Nephron (organoid): Measurements from ENCODE around the gene HOXB6.

ENCODE experiments used
- H3K27ac Mint-ChIP-seq, 3 experiments: 2 replicates each; pipeline ENCODE4 v1.8.0; 2020; ENCODE audit warnings: mixed read lengths in 3 of 3, mild to moderate bottlenecking in 2 of 3, moderate library complexity in 1 of 3
- H3K27me3 Mint-ChIP-seq: 2 replicates; pipeline ENCODE4 v1.8.0; 2021; ENCODE audit warnings: low read depth, mild to moderate bottlenecking, moderate library complexity, mixed read lengths
- H3K36me3 Mint-ChIP-seq: 2 replicates; pipeline ENCODE4 v1.8.0; 2020; ENCODE audit warnings: low read depth, mixed read lengths
- H3K4me1 Mint-ChIP-seq: 2 replicates; pipeline ENCODE4 v1.8.0; 2020; ENCODE audit warnings: mixed read lengths
- H3K4me3 Mint-ChIP-seq, 3 experiments: 2 replicates each; pipeline ENCODE4 v1.8.0; 2020; ENCODE audit warnings: mild to moderate bottlenecking in 3 of 3, mixed read lengths in 3 of 3, moderate library complexity in 2 of 3
- H3K9me3 Mint-ChIP-seq: 2 replicates; pipeline ENCODE4 v1.8.0; 2020; ENCODE audit warnings: mixed read lengths
- TF ChIP-seq, protein P1 (sequence below), 3 experiments: fragments of 200-600 bp; sonication (generic); IDR thresholded peaks; one replicate each; pipeline ENCODE4 v1.5.0; 2021; ENCODE audit warnings: antibody characterized with exemption in 3 of 3; ENCODE audit not compliant: unreplicated experiment in 3 of 3

Gene HOXB6

DNA sequence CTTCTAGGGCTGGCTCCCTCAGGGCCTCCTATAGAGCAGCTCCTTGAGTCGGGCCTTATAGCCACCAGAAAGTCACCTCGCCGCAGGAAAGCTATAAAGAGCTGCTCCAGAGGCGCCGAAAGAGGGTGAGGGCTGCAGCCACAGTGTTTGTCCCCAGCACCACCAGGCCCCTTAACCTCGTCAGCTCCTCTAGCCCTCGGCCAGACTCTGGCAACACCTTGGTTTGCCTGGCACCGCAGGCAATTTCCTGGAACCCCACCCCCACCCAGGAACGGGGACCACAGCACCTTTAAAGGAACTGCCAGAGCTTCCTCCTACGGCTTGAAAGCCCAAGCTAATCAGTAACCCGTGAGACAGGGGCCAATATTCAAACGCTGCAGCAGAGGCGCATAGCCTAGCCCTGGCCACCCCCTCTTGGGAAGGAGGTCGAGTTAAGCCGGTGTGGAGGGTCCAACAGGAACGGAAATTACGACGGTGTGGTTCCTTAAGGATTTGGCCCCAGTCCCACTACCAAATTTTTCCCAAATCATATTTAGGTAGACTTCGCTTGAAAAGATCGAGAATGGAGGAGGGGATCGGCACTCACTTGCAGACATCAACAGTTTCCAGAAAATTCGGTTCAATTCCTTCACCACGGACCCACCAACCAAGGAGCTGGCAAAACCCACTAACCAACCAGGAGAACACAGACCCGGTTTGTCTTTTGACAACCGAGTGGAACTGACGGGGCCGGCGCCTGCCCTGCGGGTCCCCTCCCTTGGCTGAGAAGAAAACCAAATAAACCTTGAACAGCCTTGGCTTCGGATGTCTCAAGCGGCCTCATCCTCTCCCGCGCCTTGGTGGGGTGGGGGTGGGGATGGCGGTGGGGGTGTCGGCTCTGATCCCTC lies 3.0 kb downstream of the HOXB6 start:
- H3K9me3 Mint-ChIP-seq = no peaks in the 10 kb centered on the region
- peak overlapping the region in 1 of 3 experiments; percentile 98 for H3K27ac Mint-ChIP-seq
- H3K36me3 Mint-ChIP-seq = peaks cover 8% of the 10 kb centered on the region
- TF ChIP-seq, protein P1, sequence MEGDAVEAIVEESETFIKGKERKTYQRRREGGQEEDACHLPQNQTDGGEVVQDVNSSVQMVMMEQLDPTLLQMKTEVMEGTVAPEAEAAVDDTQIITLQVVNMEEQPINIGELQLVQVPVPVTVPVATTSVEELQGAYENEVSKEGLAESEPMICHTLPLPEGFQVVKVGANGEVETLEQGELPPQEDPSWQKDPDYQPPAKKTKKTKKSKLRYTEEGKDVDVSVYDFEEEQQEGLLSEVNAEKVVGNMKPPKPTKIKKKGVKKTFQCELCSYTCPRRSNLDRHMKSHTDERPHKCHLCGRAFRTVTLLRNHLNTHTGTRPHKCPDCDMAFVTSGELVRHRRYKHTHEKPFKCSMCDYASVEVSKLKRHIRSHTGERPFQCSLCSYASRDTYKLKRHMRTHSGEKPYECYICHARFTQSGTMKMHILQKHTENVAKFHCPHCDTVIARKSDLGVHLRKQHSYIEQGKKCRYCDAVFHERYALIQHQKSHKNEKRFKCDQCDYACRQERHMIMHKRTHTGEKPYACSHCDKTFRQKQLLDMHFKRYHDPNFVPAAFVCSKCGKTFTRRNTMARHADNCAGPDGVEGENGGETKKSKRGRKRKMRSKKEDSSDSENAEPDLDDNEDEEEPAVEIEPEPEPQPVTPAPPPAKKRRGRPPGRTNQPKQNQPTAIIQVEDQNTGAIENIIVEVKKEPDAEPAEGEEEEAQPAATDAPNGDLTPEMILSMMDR (IDR thresholded peaks at IDR 0.05; ENCODE audit: unreplicated experiment in 3 of 3) = no peak
- H3K27me3 Mint-ChIP-seq = peaks cover 81% of the 10 kb centered on the region
- peak overlapping the region; percentile 94 to 99 (median 98) for H3K4me3 Mint-ChIP-seq
- H3K4me1 Mint-ChIP-seq = peaks cover 55% of the 10 kb centered on the region

DNA sequence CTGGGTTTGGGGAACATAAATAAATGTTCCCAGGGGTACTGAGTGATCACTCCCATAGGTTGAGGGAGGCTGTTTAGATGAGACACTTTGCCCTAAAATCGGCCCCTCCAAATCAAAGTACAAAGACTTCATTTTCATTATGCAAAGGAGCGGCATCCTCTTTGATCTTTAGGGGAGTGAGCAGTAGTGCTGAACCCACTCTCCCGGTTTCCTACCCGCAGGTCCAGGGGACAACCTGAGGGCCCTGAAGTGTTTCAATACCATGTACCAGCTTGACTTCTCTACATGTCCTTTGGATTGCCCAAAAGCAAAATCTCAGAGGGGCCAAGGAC lies 3.6 kb downstream of the HOXB6 start:
- H3K4me3 Mint-ChIP-seq = peak overlapping the region; percentile 94 to 99 (median 98)
- H3K4me1 Mint-ChIP-seq = peaks cover 54% of the 10 kb centered on the region
- peaks cover 14% of the 10 kb centered on the region for H3K36me3 Mint-ChIP-seq
- H3K27me3 Mint-ChIP-seq = peaks cover 82% of the 10 kb centered on the region
- no peaks in the 10 kb centered on the region for H3K9me3 Mint-ChIP-seq
- TF ChIP-seq, protein P1 (IDR thresholded peaks at IDR 0.05; ENCODE audit: unreplicated experiment in 3 of 3) = no peak
- H3K27ac Mint-ChIP-seq = peak overlapping the region in 1 of 3 experiments; percentile 98

DNA sequence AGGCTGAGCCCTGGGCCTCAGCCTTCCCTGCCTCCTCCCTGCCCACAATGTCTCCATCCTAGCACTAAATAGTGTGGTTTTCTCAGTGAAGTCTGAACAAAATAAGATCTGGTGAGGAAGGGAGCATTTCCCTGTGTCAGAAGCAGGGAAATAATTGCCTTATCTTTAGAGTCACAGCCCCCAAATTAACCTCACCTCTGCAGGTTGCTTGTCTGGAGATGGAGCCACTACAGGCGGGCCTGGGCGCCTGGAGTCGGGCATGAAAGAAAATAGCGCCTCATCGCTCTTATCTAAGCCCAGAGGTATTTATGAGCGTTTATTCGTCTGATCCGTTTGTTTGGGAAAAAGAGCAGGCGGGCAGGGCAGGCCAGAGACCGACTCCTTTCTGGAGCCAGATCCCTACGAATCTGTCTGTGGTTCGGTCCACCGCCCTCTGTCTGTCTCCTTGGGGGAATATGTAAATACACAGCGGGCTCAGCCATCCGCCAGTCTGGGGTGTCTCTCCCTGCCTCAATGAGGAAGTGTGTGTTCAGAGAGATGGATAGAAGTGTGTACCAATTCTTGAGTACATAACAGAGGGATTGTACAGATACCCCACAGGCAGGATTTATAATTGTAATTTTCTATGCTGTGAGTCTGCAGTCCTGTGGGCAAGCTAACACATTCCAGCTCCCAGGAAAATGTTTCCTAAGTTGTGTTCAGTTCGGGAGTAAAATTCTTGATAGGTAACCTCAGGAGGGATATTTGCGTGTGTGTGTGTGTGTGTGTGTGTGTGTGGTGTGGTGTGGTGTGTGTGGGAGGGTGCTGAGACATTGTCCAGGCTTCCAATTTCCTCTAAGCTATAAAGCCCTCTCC lies 4.3 kb downstream of the HOXB6 start:
- peaks cover 56% of the 10 kb centered on the region for H3K4me1 Mint-ChIP-seq
- TF ChIP-seq, protein P1 (IDR thresholded peaks at IDR 0.05; ENCODE audit: unreplicated experiment in 3 of 3) = no peak
- peak overlapping the region in 1 of 3 experiments; percentile 98 for H3K27ac Mint-ChIP-seq
- peaks cover 20% of the 10 kb centered on the region for H3K36me3 Mint-ChIP-seq
- H3K4me3 Mint-ChIP-seq = peak overlapping the region; percentile 94 to 99 (median 98)
- H3K27me3 Mint-ChIP-seq = peaks cover 82% of the 10 kb centered on the region
- H3K9me3 Mint-ChIP-seq = no peaks in the 10 kb centered on the region

DNA sequence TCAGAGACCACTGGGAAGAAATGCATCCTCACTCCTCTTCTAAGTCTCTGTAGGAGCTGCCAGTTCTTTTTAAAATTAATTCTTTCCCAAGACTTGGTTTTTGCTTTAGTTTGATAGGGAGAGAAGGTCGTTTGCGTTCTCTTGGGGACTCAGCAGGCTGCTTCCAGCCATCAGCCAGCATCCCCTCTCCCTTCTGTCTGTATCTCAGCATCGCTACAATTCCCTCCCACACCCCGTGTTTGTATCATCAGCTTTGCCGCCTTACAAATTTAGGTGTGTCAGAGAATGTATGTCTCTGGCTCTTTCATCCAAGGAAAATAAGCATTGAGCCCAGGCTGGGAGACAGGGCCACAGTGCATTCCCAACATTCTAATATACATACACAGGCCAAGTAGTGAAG lies 5.4 kb downstream of the HOXB6 start:
- TF ChIP-seq, protein P1 (IDR thresholded peaks at IDR 0.05; ENCODE audit: unreplicated experiment in 3 of 3) = no peak
- Mint-ChIP-seq H3K9me3 (no peaks in the 10 kb centered on the region), H3K4me1 (peaks cover 67% of the 10 kb centered on the region), H3K4me3 (peak overlapping the region; percentile 94 to 99 (median 98)), H3K27me3 (peaks cover 93% of the 10 kb centered on the region), H3K27ac (peak overlapping the region in 1 of 3 experiments; percentile 98), H3K36me3 (peaks cover 30% of the 10 kb centered on the region)

DNA sequence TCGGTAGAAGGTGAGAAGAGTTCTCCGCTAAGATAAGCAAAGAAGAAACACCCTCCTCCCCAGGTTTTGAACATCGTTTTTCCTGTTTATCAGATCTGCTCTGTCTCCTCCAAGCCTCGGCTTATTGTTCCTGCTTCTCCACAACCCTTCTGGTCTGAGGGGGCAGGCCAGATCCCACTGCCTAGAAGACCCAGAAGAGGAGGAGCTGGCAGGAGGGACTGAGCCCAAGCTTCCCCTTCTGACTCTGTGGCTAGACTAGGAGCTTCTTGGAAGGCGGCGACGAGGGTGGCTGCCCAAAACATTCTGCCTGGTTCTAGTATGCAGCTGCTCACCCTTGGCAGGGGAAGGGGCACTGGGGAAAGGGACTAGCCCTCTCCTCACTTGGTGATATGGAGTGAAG lies 6.0 kb downstream of the HOXB6 start:
- Mint-ChIP-seq H3K27ac (peak overlapping the region in 1 of 3 experiments; percentile 98), H3K4me3 (peak overlapping the region; percentile 94 to 99 (median 98)), H3K9me3 (no peaks in the 10 kb centered on the region), H3K36me3 (peaks cover 35% of the 10 kb centered on the region), H3K27me3 (peaks cover 96% of the 10 kb centered on the region), H3K4me1 (peaks cover 72% of the 10 kb centered on the region)
- TF ChIP-seq, protein P1 (IDR thresholded peaks at IDR 0.05; ENCODE audit: unreplicated experiment in 3 of 3) = no peak
